Epidermal melanocyte (primary cell): ENCODE data around the gene RNF123.

Experiments
- DNase-seq: peaks from one replicate; pipeline ENCODE4 v3.0.0; 2011; ENCODE audit warnings: low spot score; ENCODE audit not compliant: insufficient read length

The RNF123 gene

DNA sequence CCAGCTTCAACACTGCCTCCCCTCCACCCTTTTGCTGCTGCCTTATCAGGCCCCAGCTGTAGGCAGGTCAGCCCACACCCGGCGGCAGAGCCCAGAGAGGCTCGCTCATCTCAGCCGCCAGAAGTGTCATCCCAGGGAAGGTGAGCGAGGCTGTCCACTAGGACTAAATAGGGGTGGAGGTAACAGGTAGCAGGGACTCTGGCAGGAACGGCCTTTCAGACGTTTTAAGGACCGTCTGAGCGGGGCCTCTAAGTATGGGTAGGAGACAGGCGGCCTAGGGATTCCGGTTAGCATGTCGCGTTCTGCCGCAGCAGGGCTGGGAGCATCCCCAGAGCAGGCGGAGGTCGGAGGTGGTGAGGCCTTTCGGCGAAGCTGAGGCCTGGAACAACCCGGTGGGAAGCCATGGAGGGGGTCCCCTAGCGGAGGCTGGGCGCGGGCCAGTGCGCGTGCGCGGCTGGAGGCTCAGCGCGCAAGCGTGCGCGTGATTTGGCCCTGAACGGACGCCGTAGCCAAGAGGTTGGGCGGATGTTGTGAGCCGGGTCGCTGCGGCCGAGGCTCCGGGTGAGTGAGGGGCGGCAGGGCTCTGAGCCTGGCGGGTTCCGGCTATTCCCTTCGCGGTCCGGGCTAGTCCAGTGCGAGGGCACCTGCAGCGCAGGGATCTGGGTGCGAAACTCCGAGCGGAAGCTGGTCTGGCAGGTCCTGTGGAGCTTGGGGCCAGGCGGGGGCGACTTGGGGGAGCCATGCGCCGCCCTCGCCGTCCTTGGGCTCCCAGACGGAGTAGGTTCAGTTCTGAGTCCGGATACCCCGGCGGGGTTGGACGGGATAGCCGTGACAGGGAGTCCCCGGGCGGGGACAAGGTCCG is at the start of gene RNF123, which contains the start of gene MST1:
TSS of gene RNF123 (plus strand) at position 512 of the 862 bp plus-strand sequence. CDS start 1,609 bp downstream, outside the sequence.
TSS of gene MST1 (minus strand) at position 429 of the 862 bp plus-strand sequence. CDS start 783 bp downstream, outside the sequence.
- peak; percentile 93 for DNase-seq

DNA sequence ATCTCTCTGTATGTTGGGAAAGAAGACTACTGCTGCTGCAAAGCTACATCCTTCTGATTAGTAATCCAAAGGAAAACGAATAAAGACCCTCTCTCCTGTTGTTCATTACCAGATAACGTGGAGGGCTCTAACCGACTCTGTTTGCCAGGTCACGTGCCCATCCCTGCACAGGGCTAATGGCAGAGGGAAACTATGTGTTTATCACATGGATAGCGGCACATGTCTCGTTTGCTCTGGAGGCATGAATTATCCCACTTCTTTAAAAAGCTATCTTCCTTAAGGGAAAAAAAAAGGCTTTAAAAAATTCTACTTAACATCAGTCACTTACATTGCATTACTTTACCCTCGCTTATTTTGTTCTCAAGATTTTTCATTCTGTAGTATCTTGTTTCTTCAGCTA is 48.1 kb upstream of the RNF123 start:
- DNase-seq = no peak

DNA sequence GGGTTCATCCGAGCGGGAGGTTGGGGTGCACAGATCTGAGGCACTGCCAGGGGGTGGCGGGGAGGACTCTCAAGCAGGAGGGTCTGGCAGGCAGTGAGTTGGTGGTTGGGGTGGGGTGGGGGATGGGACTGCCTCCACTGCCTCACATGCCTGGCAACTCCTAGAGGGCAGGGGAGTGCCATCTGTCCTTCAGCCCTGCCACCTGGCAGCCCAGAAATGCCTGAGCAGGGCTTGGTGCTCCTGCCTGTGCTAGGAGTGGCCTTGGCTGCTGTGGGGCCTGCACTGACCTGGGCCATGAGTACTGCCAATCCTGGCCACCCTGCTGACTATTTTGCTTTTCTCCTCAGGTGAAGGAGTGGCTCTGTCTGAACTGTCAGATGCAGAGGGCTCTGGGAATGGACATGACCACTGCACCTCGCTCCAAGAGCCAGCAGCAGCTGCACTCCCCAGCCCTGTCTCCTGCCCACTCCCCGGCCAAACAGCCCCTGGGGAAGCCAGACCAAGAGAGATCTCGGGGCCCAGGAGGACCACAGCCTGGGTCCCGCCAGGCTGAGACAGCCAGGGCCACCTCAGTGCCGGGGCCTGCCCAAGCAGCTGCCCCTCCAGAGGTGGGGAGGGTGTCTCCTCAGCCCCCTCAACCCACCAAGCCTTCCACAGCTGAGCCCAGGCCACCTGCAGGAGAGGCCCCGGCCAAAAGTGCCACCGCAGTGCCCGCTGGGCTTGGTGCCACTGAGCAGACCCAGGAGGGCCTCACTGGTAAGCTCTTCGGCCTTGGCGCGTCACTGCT is 47.2 kb upstream of the RNF123 start:
- DNase-seq = no peak

DNA sequence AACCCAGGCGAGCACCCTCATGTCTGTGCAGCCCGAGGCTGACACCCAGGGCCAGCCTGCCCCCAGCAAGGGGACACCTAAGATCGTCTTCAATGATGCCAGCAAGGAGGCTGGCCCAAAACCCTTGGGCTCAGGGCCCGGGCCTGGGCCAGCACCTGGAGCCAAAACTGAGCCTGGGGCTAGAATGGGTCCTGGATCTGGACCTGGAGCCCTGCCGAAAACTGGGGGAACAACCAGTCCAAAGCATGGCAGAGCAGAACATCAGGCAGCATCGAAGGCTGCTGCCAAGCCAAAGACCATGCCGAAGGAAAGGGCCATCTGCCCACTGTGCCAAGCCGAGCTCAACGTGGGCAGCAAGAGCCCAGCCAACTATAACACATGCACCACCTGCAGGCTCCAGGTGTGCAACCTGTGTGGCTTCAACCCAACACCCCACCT is 46.6 kb upstream of the RNF123 start:
- DNase-seq = no peak

DNA sequence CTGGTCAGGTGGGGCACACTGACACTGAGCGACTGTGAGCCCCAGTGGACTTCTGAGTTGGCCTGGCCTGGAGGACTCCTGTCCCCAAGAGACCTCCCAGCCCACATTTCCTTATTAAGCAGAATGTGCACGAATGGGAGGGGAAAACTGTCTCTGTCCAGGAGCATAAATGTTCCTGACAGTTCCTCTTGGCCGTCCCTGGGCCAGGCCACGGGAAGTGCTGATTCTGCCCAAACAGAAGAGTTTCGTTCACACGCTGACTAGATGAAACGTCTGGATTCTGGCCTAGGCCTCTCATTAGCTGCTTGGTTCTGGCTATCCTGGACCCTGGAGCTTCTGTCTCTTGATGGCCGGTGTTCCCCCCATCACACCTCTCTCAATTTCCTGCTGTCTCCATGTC is 44.7 kb upstream of the RNF123 start:
- DNase-seq = no peak

DNA sequence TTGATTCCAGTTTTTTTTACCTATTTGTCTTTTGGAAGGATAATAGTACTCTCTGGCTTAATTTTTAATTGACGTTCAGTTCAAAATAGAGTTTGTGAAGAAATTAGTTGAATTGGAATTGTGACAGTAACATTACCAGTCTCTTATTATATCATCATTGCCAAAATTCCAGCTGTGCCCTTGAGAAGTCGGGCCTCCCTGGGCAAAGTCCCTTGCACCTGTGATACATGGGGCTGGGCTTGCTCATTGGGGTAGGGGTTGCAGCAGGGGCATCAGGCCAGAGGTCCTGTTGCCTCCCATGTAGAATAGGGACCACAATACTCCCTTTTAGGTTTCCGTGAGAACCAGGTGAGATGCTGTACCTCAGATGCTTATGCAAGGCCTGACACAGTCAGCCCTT is 43.1 kb upstream of the RNF123 start:
- DNase-seq = no peak

DNA sequence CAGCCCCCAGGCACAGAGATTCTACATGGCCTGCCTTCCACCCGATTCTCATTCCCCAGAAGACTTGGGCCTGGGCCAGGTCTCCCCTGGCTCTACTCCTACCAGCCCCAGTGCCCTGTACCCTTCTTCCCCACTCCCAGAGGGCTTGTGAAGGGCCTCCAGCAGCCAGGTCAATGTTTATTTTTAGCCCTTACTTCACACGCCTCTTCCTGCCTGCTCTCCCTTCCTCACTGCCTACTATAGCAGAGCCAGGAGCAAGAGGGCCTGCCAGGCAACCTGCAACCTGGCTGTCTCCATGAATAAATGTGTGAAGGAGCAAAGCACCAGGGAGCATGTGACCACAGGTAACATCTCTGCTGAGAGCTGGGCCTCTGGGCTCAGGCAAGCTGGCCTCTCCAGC is 41.6 kb upstream of the RNF123 start:
- DNase-seq = no peak

DNA sequence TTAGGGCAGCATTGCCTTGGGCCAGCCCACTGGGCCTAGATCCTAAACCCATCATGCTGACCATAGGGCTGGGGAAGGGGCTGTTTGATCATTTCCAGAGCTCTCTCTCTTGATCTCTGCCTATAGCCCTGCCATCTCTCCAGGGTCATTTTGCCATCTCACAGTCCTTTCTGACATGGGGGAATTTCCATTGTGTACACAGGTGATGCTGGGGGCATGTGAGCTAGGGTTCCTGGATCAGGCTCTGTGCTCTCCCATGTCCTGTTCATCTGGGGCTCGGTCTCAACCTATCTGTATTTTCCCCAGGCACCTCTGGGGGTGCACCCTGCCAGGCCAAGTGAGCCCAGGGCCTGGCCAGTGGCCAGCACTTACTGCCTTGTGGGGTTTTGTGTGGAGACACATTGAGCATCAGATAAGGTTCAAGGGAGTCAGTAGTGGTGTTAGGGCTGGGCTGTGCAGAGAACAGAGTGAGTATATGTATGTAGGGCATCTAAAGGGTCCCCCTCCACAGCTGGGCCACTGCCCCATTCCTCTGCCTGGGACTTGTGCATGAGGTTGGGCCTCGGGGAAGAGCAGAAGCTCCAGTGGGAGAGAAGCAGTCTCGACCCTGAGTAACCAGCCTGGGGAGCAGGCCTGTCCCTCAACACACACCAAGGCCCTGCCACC is 40.9 kb upstream of the RNF123 start:
- DNase-seq = no peak

DNA sequence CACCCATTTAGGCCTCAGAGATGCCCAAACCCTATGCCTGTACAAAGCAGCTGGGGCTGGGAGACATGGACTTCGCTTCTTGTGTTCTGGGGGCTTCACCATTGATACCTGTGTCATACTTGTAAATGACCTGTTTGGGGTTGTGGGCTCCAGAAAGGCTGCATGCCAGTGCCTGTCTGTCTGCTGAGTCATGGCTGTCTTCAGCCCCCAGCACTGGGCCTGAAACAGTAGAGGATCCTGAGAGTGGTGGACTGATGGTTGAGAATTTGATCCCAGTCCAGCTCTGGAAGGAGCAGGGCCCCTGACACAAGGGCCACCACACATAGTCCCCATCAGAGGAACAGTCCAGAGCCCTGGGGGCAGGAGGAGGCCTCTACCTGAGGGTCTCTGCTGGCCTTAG is 39.8 kb upstream of the RNF123 start:
- no peak for DNase-seq

DNA sequence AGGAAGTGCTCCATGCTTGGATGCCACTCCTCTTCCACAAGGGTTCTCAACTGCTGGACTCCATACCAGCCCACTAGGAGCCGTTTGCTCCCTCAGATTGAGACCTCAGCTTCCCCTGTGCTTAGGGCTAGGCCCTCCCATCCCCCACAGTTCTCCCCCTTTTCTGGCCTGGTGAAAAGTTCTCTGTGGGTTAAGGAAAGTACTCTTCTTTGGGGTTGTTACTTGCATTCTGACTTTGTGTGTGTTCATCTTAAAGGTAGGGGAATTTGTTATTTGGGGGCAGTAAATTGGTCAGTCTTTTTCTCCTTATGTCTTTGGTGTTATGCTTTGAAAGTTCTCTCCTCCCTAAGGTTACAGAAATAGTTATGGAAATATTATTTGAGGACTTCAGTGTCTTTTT is 39.2 kb upstream of the RNF123 start:
- DNase-seq = no peak

DNA sequence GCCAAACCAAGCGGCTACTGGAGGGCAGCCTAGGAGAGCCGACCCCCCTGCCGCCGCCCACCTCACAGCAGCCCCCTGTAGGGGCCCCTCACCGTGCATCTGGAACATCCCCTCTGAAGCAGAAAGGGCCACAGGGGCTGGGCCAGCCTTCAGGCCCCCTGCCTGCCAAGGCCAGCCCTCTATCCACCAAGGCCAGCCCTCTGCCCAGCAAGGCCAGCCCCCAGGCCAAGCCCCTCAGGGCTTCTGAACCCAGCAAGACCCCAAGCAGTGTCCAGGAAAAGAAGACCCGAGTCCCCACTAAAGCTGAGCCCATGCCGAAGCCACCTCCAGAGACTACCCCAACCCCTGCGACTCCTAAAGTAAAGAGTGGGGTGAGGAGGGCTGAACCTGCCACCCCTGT is 38.7 kb upstream of the RNF123 start:
- no peak for DNase-seq

DNA sequence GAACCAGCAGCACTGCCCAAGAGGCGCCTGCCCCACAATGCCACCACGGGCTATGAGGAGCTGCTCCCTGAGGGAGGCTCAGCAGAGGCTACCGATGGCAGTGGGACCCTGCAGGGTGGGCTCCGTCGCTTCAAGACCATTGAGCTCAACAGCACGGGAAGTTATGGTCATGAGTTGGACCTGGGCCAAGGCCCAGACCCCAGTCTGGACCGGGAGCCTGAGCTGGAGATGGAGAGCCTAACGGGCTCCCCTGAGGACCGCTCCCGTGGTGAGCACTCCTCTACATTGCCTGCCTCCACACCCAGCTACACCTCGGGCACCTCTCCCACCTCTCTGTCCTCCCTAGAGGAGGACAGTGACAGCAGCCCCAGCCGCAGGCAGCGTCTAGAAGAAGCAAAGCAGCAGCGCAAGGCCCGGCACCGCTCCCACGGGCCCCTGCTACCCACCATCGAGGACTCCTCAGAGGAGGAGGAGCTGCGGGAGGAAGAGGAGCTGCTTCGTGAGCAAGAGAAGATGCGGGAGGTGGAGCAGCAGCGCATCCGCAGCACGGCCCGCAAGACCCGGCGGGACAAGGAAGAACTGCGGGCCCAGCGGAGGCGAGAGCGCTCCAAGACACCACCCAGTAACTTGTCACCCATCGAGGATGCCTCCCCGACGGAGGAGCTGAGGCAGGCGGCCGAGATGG is 37.0 kb upstream of the RNF123 start:
- no peak for DNase-seq

DNA sequence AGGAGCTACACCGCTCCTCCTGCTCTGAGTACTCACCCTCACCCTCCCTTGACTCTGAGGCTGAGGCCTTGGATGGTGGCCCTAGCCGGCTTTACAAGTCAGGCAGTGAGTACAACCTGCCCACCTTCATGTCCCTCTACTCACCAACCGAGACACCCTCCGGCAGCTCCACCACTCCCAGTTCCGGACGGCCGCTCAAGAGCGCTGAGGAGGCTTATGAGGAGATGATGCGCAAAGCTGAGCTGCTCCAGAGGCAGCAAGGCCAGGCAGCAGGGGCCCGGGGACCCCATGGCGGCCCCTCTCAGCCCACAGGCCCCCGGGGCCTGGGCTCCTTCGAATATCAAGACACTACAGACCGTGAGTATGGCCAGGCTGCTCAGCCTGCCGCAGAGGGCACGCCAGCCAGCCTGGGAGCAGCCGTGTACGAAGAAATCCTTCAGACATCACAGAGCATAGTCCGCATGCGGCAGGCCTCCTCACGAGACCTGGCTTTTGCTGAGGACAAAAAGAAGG is 36.4 kb upstream of the RNF123 start:
- DNase-seq = no peak

DNA sequence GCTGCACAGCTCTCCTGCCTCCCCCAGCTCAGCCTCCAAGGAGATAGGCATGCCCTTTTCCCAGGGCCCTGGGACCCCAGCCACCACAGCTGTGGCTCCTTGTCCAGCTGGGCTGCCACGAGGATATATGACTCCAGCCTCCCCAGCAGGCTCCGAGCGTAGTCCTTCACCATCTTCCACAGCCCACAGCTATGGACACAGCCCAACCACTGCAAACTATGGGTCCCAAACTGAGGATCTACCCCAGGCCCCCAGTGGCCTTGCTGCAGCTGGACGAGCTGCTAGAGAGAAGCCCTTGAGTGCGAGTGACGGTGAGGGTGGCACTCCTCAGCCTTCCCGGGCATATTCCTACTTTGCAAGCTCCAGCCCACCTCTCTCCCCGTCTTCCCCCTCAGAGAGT is 35.7 kb upstream of the RNF123 start:
- DNase-seq = no peak

DNA sequence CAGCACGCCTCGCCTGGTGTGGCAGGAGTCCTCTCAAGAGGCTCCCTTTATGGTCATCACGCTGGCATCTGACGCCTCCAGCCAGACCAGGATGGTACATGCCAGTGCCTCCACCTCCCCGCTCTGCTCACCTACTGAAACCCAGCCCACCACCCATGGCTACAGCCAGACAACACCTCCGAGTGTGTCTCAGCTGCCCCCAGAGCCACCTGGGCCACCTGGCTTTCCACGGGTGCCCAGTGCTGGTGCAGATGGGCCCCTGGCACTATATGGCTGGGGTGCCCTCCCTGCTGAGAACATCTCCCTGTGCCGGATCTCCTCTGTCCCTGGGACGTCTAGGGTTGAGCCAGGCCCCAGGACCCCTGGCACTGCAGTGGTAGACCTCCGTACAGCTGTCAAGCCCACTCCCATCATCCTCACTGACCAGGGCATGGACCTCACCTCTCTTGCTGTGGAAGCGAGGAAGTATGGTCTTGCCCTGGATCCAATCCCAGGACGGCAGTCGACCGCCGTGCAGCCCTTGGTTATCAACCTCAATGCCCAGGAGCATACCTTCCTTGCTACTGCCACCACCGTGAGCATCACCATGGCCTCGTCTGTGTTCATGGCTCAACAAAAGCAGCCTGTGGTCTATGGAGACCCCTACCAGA is 35.1 kb upstream of the RNF123 start:
- no peak for DNase-seq

DNA sequence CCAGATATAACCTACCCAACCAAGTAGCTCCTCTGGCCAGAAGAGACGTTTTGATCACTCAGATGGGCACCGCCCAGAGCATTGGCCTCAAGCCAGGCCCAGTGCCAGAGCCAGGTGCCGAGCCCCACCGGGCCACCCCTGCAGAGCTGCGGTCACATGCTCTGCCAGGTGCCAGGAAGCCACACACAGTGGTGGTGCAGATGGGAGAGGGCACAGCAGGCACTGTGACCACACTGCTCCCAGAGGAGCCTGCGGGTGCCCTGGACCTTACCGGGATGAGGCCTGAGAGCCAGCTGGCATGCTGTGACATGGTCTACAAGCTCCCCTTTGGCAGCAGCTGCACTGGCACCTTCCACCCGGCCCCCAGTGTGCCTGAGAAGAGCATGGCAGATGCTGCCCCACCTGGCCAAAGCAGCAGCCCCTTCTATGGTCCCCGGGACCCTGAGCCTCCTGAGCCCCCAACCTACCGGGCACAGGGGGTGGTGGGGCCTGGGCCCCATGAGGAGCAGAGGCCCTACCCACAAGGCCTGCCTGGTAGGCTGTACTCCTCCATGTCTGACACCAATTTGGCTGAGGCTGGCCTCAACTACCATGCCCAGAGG is 34.3 kb upstream of the RNF123 start:
- no peak for DNase-seq

DNA sequence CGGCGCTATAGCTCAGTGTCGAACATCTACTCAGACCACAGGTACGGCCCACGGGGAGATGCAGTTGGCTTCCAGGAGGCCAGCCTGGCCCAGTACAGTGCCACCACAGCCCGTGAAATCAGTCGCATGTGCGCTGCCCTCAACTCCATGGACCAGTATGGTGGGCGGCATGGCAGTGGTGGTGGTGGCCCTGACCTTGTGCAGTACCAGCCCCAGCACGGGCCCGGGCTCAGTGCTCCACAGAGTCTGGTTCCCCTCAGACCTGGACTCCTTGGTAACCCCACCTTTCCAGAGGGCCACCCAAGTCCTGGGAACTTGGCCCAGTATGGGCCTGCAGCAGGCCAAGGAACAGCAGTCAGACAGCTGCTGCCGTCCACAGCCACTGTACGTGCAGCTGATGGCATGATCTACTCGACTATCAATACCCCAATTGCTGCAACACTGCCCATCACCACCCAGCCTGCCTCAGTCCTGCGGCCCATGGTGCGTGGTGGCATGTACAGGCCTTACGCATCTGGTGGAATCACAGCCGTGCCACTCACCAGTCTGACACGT is 33.5 kb upstream of the RNF123 start:
- no peak for DNase-seq

DNA sequence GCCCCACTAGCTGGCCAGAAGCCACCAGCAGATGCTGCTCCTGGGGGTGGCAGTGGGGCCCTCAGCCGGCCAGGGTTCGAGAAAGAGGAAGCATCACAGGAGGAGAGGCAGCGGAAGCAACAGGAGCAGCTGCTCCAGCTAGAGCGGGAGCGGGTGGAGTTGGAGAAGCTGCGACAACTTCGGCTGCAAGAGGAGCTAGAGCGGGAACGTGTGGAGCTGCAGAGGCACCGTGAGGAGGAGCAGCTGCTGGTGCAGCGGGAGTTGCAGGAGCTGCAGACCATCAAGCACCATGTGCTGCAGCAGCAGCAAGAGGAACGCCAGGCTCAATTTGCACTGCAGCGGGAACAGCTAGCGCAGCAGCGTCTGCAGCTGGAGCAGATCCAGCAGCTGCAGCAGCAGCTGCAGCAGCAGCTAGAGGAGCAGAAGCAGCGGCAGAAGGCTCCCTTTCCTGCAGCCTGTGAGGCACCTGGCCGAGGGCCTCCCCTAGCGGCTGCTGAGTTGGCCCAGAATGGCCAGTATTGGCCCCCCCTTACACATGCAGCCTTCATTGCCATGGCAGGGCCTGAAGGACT is 32.7 kb upstream of the RNF123 start:
- no peak for DNase-seq

DNA sequence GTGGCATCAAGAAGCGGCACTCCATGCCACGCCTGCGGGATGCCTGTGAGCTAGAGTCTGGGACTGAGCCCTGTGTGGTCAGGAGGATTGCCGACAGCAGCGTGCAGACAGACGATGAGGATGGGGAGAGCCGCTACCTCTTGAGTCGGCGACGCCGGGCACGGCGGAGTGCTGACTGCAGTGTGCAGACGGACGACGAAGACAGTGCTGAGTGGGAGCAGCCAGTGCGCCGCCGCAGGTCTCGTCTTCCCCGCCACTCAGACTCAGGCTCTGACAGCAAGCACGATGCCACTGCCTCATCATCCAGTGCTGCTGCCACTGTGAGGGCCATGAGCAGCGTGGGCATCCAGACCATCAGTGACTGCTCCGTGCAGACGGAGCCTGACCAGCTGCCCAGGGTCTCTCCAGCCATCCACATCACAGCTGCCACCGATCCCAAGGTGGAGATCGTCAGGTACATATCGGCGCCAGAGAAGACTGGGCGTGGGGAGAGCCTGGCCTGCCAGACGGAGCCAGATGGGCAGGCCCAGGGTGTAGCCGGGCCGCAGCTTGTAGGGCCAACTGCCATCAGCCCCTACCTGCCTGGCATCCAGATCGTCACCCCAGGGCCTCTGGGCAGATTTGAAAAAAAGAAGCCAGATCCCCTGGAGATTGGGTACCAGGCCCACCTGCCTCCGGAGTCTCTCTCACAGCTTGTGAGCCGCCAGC is 32.0 kb upstream of the RNF123 start:
- no peak for DNase-seq
